HepG2 (cell line): ENCODE measurements around the gene EPB41L1. TPM values are rescaled to one million over a fixed set of nuclear protein-coding genes. Genes with fewer than 3 reads are reported as not detected.

Source experiments
- CAMTA2 ChIP-seq: sonication (generic); formaldehyde crosslinking; IDR thresholded peaks from 2 replicates; pipeline ENCODE4 v1.4.0; 2020; ENCODE audit warnings: mild to moderate bottlenecking, missing genetic modification reagents, borderline replicate concordance
- FOXC1 ChIP-seq: sonication (generic); formaldehyde crosslinking; IDR thresholded peaks from 2 replicates; pipeline ENCODE4 v1.8.0; 2022; ENCODE audit warnings: mild to moderate bottlenecking, missing genetic modification reagents, borderline replicate concordance
- HMGXB4 ChIP-seq, 2 experiments: sonication (generic) in 1 of 2; formaldehyde crosslinking in 1 of 2; IDR thresholded peaks; 2 replicates each; pipeline versions ENCODE4 v1.4.0 to v1.6.1; 2018 to 2020; ENCODE audit warnings: missing genetic modification reagents in 2 of 2, borderline replicate concordance in 1 of 2, low read depth in 1 of 2, mild to moderate bottlenecking in 1 of 2, missing biosample characterization in 1 of 2
- HNF1B ChIP-seq: sonication (generic); formaldehyde crosslinking; IDR thresholded peaks from 2 replicates; pipeline ENCODE4 v1.5.1; 2020; ENCODE audit warnings: mild to moderate bottlenecking, moderate library complexity, missing genetic modification reagents
- MIER3 ChIP-seq: IDR thresholded peaks from 2 replicates; pipeline ENCODE4 v1.6.1; 2016; ENCODE audit warnings: missing compliant biosample characterization, borderline replicate concordance
- RBFOX2 ChIP-seq: fragments of 200-400 bp; formaldehyde crosslinking; IDR thresholded peaks from 2 replicates; pipeline ENCODE4 v1.6.1; 2017; ENCODE audit warnings: low read depth, mild to moderate bottlenecking, low read length
- TFE3 ChIP-seq: IDR thresholded peaks from 2 replicates; pipeline ENCODE4 v1.6.1; 2016
- THAP7 ChIP-seq: sonication (generic); formaldehyde crosslinking; IDR thresholded peaks from 2 replicates; pipeline ENCODE4 v1.8.1; 2023; ENCODE audit warnings: mild to moderate bottlenecking, missing genetic modification reagents
- YEATS4 ChIP-seq: sonication (generic); formaldehyde crosslinking; IDR thresholded peaks from 2 replicates; pipeline ENCODE4 v1.4.0; 2020; ENCODE audit warnings: missing genetic modification reagents, borderline replicate concordance
- ZFP82 ChIP-seq: sonication (generic); formaldehyde crosslinking; IDR thresholded peaks from 2 replicates; pipeline ENCODE4 v1.5.1; 2020; ENCODE audit warnings: mild to moderate bottlenecking, missing genetic modification reagents, borderline replicate concordance
- ZNF20 ChIP-seq: sonication (generic); formaldehyde crosslinking; IDR thresholded peaks from 2 replicates; pipeline ENCODE4 v1.4.0; 2020; ENCODE audit warnings: mild to moderate bottlenecking, moderate library complexity, missing genetic modification reagents
- ZNF263 ChIP-seq: sonication (generic); formaldehyde crosslinking; IDR thresholded peaks from 2 replicates; pipeline ENCODE4 v1.4.0; 2020; ENCODE audit warnings: missing genetic modification reagents
- ZNF281 ChIP-seq: sonication (generic); formaldehyde crosslinking; IDR thresholded peaks from 2 replicates; pipeline ENCODE4 v1.4.0; 2020; ENCODE audit warnings: missing genetic modification reagents, borderline replicate concordance
- ZNF431 ChIP-seq: sonication (generic); formaldehyde crosslinking; IDR thresholded peaks from 2 replicates; pipeline ENCODE4 v1.9.0; 2022; ENCODE audit warnings: missing genetic modification reagents, low read depth, mild to moderate bottlenecking, borderline replicate concordance
- ZNF713 ChIP-seq: sonication (generic); formaldehyde crosslinking; IDR thresholded peaks from 2 replicates; pipeline ENCODE4 v1.4.0; 2020; ENCODE audit warnings: mild to moderate bottlenecking, missing genetic modification reagents
- ZNF782 ChIP-seq: sonication (generic); formaldehyde crosslinking; IDR thresholded peaks from 2 replicates; pipeline ENCODE4 v1.4.0; 2020; ENCODE audit warnings: missing genetic modification reagents, mild to moderate bottlenecking, borderline replicate concordance
- polyA plus RNA-seq, 8 experiments: library from polyadenylated mRNA; depleted of rRNA in 3 of 8; stranded (reverse) in 7 of 8; unstranded in 1 of 8; fragments of >200 nt; fragmentation: Illumina TruSeq in 4 of 8; extraction: Trizol in 4 of 8; gene quantifications; 2 replicates each; pipeline versions ENCODE4 v1.2.1 to v1.2.3, GENCODE V29; 2011 to 2016; ENCODE audit warnings: low read depth in 4 of 8, missing spikeins in 1 of 8, mixed read lengths in 1 of 8; ENCODE audit not compliant: insufficient read depth in 1 of 8
- total RNA-seq, 5 experiments: library from RNA; depleted of rRNA; stranded (reverse); fragments of >200 nt; fragmentation: Illumina TruSeq; extraction: Trizol; gene quantifications; 2 replicates each; pipeline ENCODE4 v1.2.3, GENCODE V29; 2016; ENCODE audit warnings: low read depth in 1 of 5

The EPB41L1 gene
- total and polyA plus RNA-seq, 2 of the 13 experiments (the other 11 are each of a cell fraction or from before 2014, with no cell fraction given) = 16.7 to 39.0 TPM

GRCh38 chr20:36154700-36155628, at the start of gene EPB41L1 (continued):
- TF ChIP-seq ZNF281 (CRISPR knock-in tag) = peak; percentile 84
- no peak; the same call in 1 of the 2 replicates for TF ChIP-seq FOXC1 (CRISPR knock-in tag)
- 0 out of 2 replicates have a peak, but pooled peaks have one; percentile 81 for TF ChIP-seq CAMTA2
- TF ChIP-seq TFE3 (CRISPR knock-in tag) = 0 out of 2 replicates have a peak, but pooled peaks have one; percentile 13
- TF ChIP-seq HNF1B (CRISPR knock-in tag) = 0 out of 2 replicates have a peak, but pooled peaks have one; percentile 47
- TF ChIP-seq ZNF20 (CRISPR knock-in tag) = 0 out of 2 replicates have a peak, but pooled peaks have one; percentile 36
- 0 out of 2 replicates have a peak, but pooled peaks have one; percentile 60 for TF ChIP-seq ZFP82
- TF ChIP-seq MIER3 (CRISPR knock-in tag) = 0 out of 2 replicates have a peak, but pooled peaks have one; percentile 31
- TF ChIP-seq ZNF782 (CRISPR knock-in tag) = peak; percentile 3; the same call in 1 of the 2 replicates
- 0 out of 2 replicates have a peak, but pooled peaks have one; percentile 18 for TF ChIP-seq ZNF713 (CRISPR knock-in tag)
- TF ChIP-seq HMGXB4 (CRISPR knock-in tag; IDR thresholded peaks at IDR 0.05; ENCODE audit: borderline replicate concordance in 1 of 2, low read depth in 1 of 2) = peak; percentile 22 to 48; a peak in 3 of 4 replicates
- 0 out of 2 replicates have a peak, but pooled peaks have one; percentile 11 for TF ChIP-seq THAP7
- TF ChIP-seq YEATS4 = peak; percentile 72; the same call in 1 of the 2 replicates
- TF ChIP-seq ZNF263 = 0 out of 2 replicates have a peak, but pooled peaks have one; percentile 12
- TF ChIP-seq ZNF431 (CRISPR knock-in tag) = no peak
- TF ChIP-seq RBFOX2 = 0 out of 2 replicates have a peak, but pooled peaks have one; percentile 7
